OCI-LY3 (cell line): ENCODE results near the gene NIFK.

Experiments used
- EZH2phosphoT487 ChIP-seq: fragments of 200-600 bp; shearing (Covaris generic); IDR thresholded peaks from 2 replicates; pipeline ENCODE4 v1.6.1; 2018; ENCODE audit warnings: antibody characterized with exemption, mixed run types, low read depth
- TF ChIP-seq, protein P1 (sequence below): fragments of 200-600, 300-600 bp; sonication (generic); IDR thresholded peaks from 2 replicates; pipeline ENCODE4 v1.5.1; 2014; ENCODE audit warnings: antibody characterized with exemption, low read length, low read depth

DNA sequence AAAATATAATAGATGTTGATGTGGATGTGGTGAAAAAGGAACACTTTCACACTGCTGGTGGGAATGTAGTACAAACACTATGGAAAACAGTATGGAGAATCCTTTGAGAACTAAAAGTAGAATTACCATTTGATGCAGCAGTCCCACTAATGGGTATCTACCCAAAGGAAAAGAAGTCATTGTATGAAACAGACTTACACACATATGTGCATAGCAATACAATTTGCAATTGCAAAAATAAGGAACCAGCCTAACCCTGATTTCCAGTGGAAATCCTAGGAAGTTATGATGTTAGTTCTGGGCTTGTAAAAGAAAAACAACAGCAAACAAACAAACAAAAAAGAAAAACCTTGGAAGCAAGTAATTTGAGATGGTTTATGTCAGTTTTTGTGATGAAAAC, 58.8 kb downstream of the NIFK start:
- TF ChIP-seq, protein P1, sequence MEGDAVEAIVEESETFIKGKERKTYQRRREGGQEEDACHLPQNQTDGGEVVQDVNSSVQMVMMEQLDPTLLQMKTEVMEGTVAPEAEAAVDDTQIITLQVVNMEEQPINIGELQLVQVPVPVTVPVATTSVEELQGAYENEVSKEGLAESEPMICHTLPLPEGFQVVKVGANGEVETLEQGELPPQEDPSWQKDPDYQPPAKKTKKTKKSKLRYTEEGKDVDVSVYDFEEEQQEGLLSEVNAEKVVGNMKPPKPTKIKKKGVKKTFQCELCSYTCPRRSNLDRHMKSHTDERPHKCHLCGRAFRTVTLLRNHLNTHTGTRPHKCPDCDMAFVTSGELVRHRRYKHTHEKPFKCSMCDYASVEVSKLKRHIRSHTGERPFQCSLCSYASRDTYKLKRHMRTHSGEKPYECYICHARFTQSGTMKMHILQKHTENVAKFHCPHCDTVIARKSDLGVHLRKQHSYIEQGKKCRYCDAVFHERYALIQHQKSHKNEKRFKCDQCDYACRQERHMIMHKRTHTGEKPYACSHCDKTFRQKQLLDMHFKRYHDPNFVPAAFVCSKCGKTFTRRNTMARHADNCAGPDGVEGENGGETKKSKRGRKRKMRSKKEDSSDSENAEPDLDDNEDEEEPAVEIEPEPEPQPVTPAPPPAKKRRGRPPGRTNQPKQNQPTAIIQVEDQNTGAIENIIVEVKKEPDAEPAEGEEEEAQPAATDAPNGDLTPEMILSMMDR: no peak
- TF ChIP-seq EZH2phosphoT487: no peak
